Smooth muscle cell (in vitro differentiated cells): Measurements from ENCODE around the gene CHRM3. TPM values are rescaled to one million over a fixed set of nuclear protein-coding genes. Genes with fewer than 3 reads are reported as not detected.
"Not testable (repeated sequence)": the region's sequence is repeated elsewhere in the genome, so short reads cannot be mapped to it uniquely, and the experiment has no call there.

Experiments
- DNase-seq: peaks from one replicate; lab custom pipeline; 2025; ENCODE audit not compliant: unreplicated experiment; lab: John Stamatoyannopoulos, UW
- H2AFZ ChIP-seq: fragments of 200-600 bp; sonication (generic); 2 replicates; pipeline ENCODE4 v1.6.0; 2016; ENCODE audit warnings: antibody characterized with exemption, low read depth, mild to moderate bottlenecking
- H3F3A ChIP-seq: fragments of 200-600 bp; sonication (generic); 2 replicates; pipeline ENCODE4 v1.6.0; 2017; ENCODE audit warnings: antibody characterized with exemption, low read depth
- H3K27ac ChIP-seq: fragments of 200-600 bp; sonication (generic); 2 replicates; pipeline ENCODE4 v1.5.1; 2016; ENCODE audit warnings: low read depth, mild to moderate bottlenecking
- H3K27me3 ChIP-seq: fragments of 200-600 bp; sonication (generic); 2 replicates; pipeline ENCODE4 v1.6.1; 2016; ENCODE audit warnings: low read depth, mild to moderate bottlenecking
- H3K36me3 ChIP-seq: fragments of 200-600 bp; sonication (generic); 2 replicates; pipeline ENCODE4 v1.5.1; 2016; ENCODE audit warnings: low read depth
- H3K4me1 ChIP-seq: fragments of 200-600 bp; sonication (generic); 2 replicates; pipeline ENCODE4 v1.5.1; 2016; ENCODE audit warnings: low read depth
- H3K4me2 ChIP-seq: fragments of 200-600 bp; sonication (generic); 2 replicates; pipeline ENCODE4 v1.6.0; 2016; ENCODE audit warnings: mild to moderate bottlenecking
- H3K4me3 ChIP-seq: fragments of 200-600 bp; sonication (generic); 2 replicates; pipeline ENCODE4 v1.5.1; 2016; ENCODE audit warnings: mild to moderate bottlenecking
- H3K79me2 ChIP-seq: fragments of 200-600 bp; sonication (generic); 2 replicates; pipeline ENCODE4 v1.6.0; 2016; ENCODE audit warnings: low read depth, mild to moderate bottlenecking
- H3K9ac ChIP-seq: fragments of 200-600 bp; sonication (generic); 2 replicates; pipeline ENCODE4 v1.6.0; 2016; ENCODE audit warnings: low read depth
- H3K9me3 ChIP-seq: fragments of 200-600 bp; sonication (generic); replicated peaks from 2 replicates; pipeline ENCODE4 v1.5.1; 2016; ENCODE audit warnings: low read depth
- H4K20me1 ChIP-seq: fragments of 200-600 bp; sonication (generic); 2 replicates; pipeline ENCODE4 v1.6.0; 2016; ENCODE audit warnings: low read depth
- WGBS: methylation state at CpG from one replicate; pipeline ENCODE4 v1.1.7; 2016; ENCODE audit warnings: low lambda C conversion rate; 5-methylcytosine and 5-hydroxymethylcytosine counted together
- polyA plus RNA-seq: library from polyadenylated mRNA; unstranded; fragments of >200 nt; fragmentation: Nextera tagmentation; extraction: Ambion mirVana; gene quantifications from 2 replicates; pipeline ENCODE4 v1.2.1, GENCODE V29; 2016
- total RNA-seq: library from RNA; depleted of rRNA; stranded (reverse); fragments of >200 nt; gene quantifications from 2 replicates; pipeline ENCODE4 v1.2.3, GENCODE V29; 2014
- TF ChIP-seq, protein P1 (sequence below): fragments of 200-600 bp; sonication (generic); IDR thresholded peaks from 2 replicates; pipeline ENCODE4 v1.5.1; 2017; ENCODE audit warnings: borderline replicate concordance, mild to moderate bottlenecking, antibody characterized with exemption; ENCODE audit not compliant: insufficient read depth, poor library complexity, severe bottlenecking

CHRM3 gene
- total and polyA plus RNA-seq, 2 experiments from 2014 or later: 2.4 to 20.3 TPM

- Histone ChIP-seq H3K27me3 (no peaks in the 10 kb centered on the region), H3K4me1 (no peaks in the 10 kb centered on the region), H3K79me2 (no peaks in the 10 kb centered on the region), H3K27ac (peak overlapping the region; percentile 56), H3K36me3 (no peaks in the 10 kb centered on the region), H3F3A (no peaks in the 10 kb centered on the region), H3K4me2 (peak overlapping the region; percentile 1), H3K9me3 (no peaks in the 10 kb centered on the region), H2AFZ (peak overlapping the region; percentile 60), H4K20me1 (no peaks in the 10 kb centered on the region), H3K9ac (no peak overlapping the region), H3K4me3 (no peak overlapping the region)
- TF ChIP-seq, protein P1, sequence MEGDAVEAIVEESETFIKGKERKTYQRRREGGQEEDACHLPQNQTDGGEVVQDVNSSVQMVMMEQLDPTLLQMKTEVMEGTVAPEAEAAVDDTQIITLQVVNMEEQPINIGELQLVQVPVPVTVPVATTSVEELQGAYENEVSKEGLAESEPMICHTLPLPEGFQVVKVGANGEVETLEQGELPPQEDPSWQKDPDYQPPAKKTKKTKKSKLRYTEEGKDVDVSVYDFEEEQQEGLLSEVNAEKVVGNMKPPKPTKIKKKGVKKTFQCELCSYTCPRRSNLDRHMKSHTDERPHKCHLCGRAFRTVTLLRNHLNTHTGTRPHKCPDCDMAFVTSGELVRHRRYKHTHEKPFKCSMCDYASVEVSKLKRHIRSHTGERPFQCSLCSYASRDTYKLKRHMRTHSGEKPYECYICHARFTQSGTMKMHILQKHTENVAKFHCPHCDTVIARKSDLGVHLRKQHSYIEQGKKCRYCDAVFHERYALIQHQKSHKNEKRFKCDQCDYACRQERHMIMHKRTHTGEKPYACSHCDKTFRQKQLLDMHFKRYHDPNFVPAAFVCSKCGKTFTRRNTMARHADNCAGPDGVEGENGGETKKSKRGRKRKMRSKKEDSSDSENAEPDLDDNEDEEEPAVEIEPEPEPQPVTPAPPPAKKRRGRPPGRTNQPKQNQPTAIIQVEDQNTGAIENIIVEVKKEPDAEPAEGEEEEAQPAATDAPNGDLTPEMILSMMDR: no peak
- 62% methylated on average over 7 of the region's 7 CpGs for WGBS
- DNase-seq: no peak
These were observed 17.8 kb upstream of the CHRM3 start for GRCh38 chr1:239368436-239369109.

- not testable (repeated sequence) for H3K4me3 ChIP-seq, H4K20me1 ChIP-seq, H3F3A ChIP-seq, H3K27ac ChIP-seq, DNase-seq, H3K9me3 ChIP-seq, H3K27me3 ChIP-seq, H3K4me2 ChIP-seq, H3K36me3 ChIP-seq, H2AFZ ChIP-seq, H3K4me1 ChIP-seq, H3K9ac ChIP-seq, H3K79me2 ChIP-seq
- 61% methylated on average over 3 of the region's 3 CpGs for WGBS
These were observed 15.5 kb upstream of the CHRM3 start for GRCh38 chr1:239370869-239371268.

- Histone ChIP-seq H3K9me3 (no peaks in the 10 kb centered on the region), H3F3A (no peaks in the 10 kb centered on the region), H3K4me1 (no peaks in the 10 kb centered on the region), H4K20me1 (no peaks in the 10 kb centered on the region), H3K27ac (no peak overlapping the region), H3K27me3 (peaks cover 50% of the 10 kb centered on the region), H3K36me3 (no peaks in the 10 kb centered on the region), H3K9ac (no peak overlapping the region), H3K79me2 (no peaks in the 10 kb centered on the region), H3K4me3 (no peak overlapping the region), H3K4me2 (no peak overlapping the region), H2AFZ (no peak overlapping the region)
- WGBS: 85% methylated on average over 5 of the region's 5 CpGs
- TF ChIP-seq, protein P1: no peak
- DNase-seq: no peak
These were observed 3.7 kb upstream of the CHRM3 start for GRCh38 chr1:239382666-239383065.

GRCh38 chr1:239383714-239384113 is 2.7 kb upstream of the CHRM3 start:
- Histone ChIP-seq H2AFZ (no peak overlapping the region), H3K36me3 (no peaks in the 10 kb centered on the region), H3K4me2 (no peak overlapping the region), H3K4me1 (no peaks in the 10 kb centered on the region), H4K20me1 (no peaks in the 10 kb centered on the region), H3K9ac (no peak overlapping the region), H3K9me3 (no peaks in the 10 kb centered on the region), H3K79me2 (no peaks in the 10 kb centered on the region), H3K4me3 (no peak overlapping the region), H3F3A (no peaks in the 10 kb centered on the region), H3K27me3 (peaks cover 60% of the 10 kb centered on the region), H3K27ac (no peak overlapping the region)
- TF ChIP-seq, protein P1: no peak
- no peak for DNase-seq
- 84% methylated on average over 3 of the region's 3 CpGs for WGBS
